A172 (cell line): ENCODE results near the gene ST6GALNAC5. TPM values are rescaled to one million over a fixed set of nuclear protein-coding genes. Genes with fewer than 3 reads are reported as not detected.
A peak's percentile ranks its signal among the peaks of the same experiment; 100 is the strongest.

Experiments used
- DNase-seq: peaks from one replicate; pipeline ENCODE4 v3.0.0-alpha.2; 2015; ENCODE audit warnings: low spot score
- total RNA-seq: library from RNA; depleted of rRNA; stranded (reverse); fragments of >200 nt; shearing (Covaris generic); gene quantifications from 2 replicates; pipeline ENCODE4 v1.2.3, GENCODE V29; 2014

The ST6GALNAC5 gene
- total RNA-seq, 1 experiment from 2014 or later = 1.2 TPM

- DNase-seq = no peak
Observed at GRCh38 chr1:77047575-77047974, 180.3 kb downstream of the ST6GALNAC5 start.

- no peak for DNase-seq
Observed at GRCh38 chr1:77047978-77048614, 180.8 kb downstream of the ST6GALNAC5 start.

- no peak for DNase-seq
Observed at GRCh38 chr1:77048615-77049005, 181.3 kb downstream of the ST6GALNAC5 start.

- no peak for DNase-seq
Observed at GRCh38 chr1:77051425-77051824, 184.1 kb downstream of the ST6GALNAC5 start.

- peak; percentile 69 for DNase-seq
Observed at GRCh38 chr1:77056525-77056924, 189.2 kb downstream of the ST6GALNAC5 start.

GRCh38 chr1:77057994-77058585 is 190.8 kb downstream of the ST6GALNAC5 start:
- no peak for DNase-seq

- DNase-seq = no peak
Observed at GRCh38 chr1:77060000-77060399, 192.7 kb downstream of the ST6GALNAC5 start.

- DNase-seq = no peak
Observed at GRCh38 chr1:77061162-77061561, 193.9 kb downstream of the ST6GALNAC5 start.

- DNase-seq = no peak
Observed at GRCh38 chr1:77063118-77063517, 195.8 kb downstream of the ST6GALNAC5 start.

GRCh38 chr1:77064246-77064645 is 197.0 kb downstream of the ST6GALNAC5 start:
- no peak for DNase-seq

- no peak for DNase-seq
Observed at GRCh38 chr1:77065693-77066342, 198.5 kb downstream of the ST6GALNAC5 start.

- DNase-seq = no peak
Observed at GRCh38 chr1:77068013-77068412, 200.7 kb downstream of the ST6GALNAC5 start.

- DNase-seq = no peak
Observed at GRCh38 chr1:77076759-77077158, 209.5 kb downstream of the ST6GALNAC5 start.

- DNase-seq = no peak
Observed at GRCh38 chr1:77081834-77082233, 214.6 kb downstream of the ST6GALNAC5 start.

GRCh38 chr1:77084457-77084856 is 217.2 kb downstream of the ST6GALNAC5 start:
- no peak for DNase-seq

GRCh38 chr1:77085109-77085508 is 217.8 kb downstream of the ST6GALNAC5 start:
- no peak for DNase-seq

- DNase-seq = no peak
Observed at GRCh38 chr1:77089756-77090155, 222.5 kb downstream of the ST6GALNAC5 start.

- no peak for DNase-seq
Observed at GRCh38 chr1:77095236-77095635, 228.0 kb downstream of the ST6GALNAC5 start.

GRCh38 chr1:77096496-77097255 is 229.4 kb downstream of the ST6GALNAC5 start:
- DNase-seq = no peak

GRCh38 chr1:77100875-77101274 is 233.6 kb downstream of the ST6GALNAC5 start:
- peak; percentile 0 for DNase-seq

- no peak for DNase-seq
Observed at GRCh38 chr1:77103486-77103885, 236.2 kb downstream of the ST6GALNAC5 start.

- DNase-seq = no peak
Observed at GRCh38 chr1:77104672-77105071, 237.4 kb downstream of the ST6GALNAC5 start.
